VCaP (cell line): Measurements from ENCODE around the gene GFRA1.

ENCODE experiments used
- H3K27ac ChIP-seq: fragments of 450-650 bp; 2 replicates; pipeline ENCODE4 v1.5.1; 2017
- CTCF ChIP-seq: fragments of 450-650 bp; conservative IDR thresholded peaks from 2 replicates; pipeline ENCODE4 v1.5.1; 2017; ENCODE audit warnings: mild to moderate bottlenecking, moderate library complexity

The GFRA1 gene

GRCh38 chr10:116286626-116287200 lies 13.7 kb upstream of the GFRA1 start:
- no peak overlapping the region for H3K27ac ChIP-seq
- no peak for TF ChIP-seq CTCF

GRCh38 chr10:116281775-116282174 lies 8.8 kb upstream of the GFRA1 start:
- H3K27ac ChIP-seq: no peak overlapping the region
- no peak for TF ChIP-seq CTCF

GRCh38 chr10:116278846-116279245 lies 5.8 kb upstream of the GFRA1 start:
- no peak for TF ChIP-seq CTCF
- H3K27ac ChIP-seq: no peak overlapping the region

- H3K27ac ChIP-seq: no peak overlapping the region
- no peak for TF ChIP-seq CTCF
Measured at GRCh38 chr10:116276981-116277380, 4.0 kb upstream of the GFRA1 start.

GRCh38 chr10:116274064-116274904 lies 1.3 kb upstream of the GFRA1 start:
- TF ChIP-seq CTCF: no peak
- no peak overlapping the region for H3K27ac ChIP-seq

- no peak overlapping the region for H3K27ac ChIP-seq
- no peak for TF ChIP-seq CTCF
Measured at GRCh38 chr10:116271593-116272439, 1.2 kb downstream of the GFRA1 start.
